ENCODE data around the gene ADAM33.

- TF ChIP-seq CTCF (conservative IDR thresholded peaks at IDR 0.05; ENCODE audit: low read depth, low read length) (no peak), EZH2phosphoT487 (IDR thresholded peaks at IDR 0.05; ENCODE audit: borderline replicate concordance, low read length) (no peak), EZH2 (IDR thresholded peaks at IDR 0.05; ENCODE audit: low read length, unreplicated experiment) (no peak)
Observed at GRCh38 chr20:3705491-3705969, 23.7 kb upstream of the ADAM33 start.

All from PC-3 (cell line).